SIG-M5 treated with dmso at 0.1 percent for 504 hours (cell line): ENCODE measurements around the gene LILRA5.
"Not testable (repeated sequence)": the region's sequence is repeated elsewhere in the genome, so short reads cannot be mapped to it uniquely, and the experiment has no call there.

ENCODE experiments used
- DNase-seq: peaks from one replicate; lab custom pipeline; 2025; ENCODE audit not compliant: unreplicated experiment; lab: John Stamatoyannopoulos, UW

Gene LILRA5

DNA sequence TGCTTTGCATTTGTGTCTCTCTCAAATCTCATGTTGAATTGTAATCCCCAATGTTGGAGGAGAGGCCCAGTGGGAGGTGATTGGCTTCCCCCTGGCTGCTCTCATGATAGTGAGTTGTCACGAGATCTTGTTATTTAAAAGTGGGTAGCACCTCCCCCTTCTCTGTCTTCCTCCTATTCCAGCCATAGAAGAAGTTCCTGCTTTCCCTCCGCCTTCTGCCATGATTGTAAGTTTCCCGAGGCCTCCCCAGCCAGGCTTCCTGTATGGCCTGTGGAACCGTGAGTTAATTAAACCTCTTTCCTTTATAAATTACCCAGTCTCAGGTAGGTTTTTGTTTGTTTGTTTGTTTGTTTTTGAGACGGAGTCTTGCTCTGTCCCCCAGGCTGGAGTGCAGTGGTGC, 22.2 kb upstream of the LILRA5 start:
- DNase-seq: no peak

DNA sequence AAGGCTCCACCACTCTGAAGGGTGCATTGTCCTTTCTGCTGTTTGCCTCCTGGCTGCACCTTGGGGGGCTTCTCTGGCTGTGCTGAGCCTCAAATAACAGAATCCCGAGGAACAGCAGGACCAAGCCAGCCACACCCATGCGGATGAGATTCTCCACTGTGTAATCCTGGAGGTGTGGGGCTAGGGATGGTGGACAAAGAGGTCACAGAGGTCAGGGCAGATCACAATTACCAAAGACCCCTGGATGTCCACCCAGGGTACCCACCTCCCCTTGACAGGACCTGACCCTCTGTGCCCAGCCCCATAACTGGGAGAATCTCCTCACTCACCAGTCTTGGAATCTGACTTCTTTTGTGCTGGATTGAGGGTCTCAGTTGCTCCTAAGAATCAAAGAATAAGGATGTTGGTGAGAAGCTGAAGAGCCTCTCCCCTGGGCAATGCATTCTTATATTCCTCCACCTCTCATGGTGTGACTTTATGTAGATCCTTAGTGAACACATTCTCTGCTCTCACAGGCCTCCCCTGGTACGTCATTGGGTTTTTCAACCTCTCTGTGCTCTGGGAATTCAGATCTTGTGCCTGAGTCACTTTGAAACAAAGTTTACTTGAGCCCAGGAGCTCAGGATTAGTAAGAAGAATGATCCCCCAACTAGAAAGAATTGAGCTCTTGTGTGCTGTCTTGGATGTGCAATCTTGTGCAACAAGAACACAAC, 20.8 kb upstream of the LILRA5 start:
- no peak for DNase-seq

DNA sequence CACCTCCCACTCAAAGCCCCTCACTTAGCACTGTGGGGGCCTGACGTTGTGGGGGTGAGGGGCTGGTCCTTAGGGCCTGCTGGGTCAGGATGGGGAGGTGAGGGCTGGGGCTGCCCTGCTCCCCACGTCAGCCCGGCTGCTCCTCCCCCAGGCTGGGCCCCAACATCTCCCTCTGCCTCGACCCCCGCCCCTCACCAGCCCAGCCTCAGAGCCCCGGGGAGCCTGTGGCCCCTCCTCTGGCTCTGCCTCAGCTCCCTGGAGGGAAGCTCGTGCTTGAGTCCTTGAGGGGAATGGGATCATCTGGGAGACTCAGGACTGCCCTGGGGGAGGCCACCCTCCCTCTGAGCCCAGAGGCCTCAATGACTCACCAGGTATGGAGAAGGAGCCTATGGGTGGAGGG, 19.2 kb upstream of the LILRA5 start:
- DNase-seq: no peak

- DNase-seq: no peak
Observed at GRCh38 chr19:54331626-54332025, 18.7 kb upstream of the LILRA5 start.

DNA sequence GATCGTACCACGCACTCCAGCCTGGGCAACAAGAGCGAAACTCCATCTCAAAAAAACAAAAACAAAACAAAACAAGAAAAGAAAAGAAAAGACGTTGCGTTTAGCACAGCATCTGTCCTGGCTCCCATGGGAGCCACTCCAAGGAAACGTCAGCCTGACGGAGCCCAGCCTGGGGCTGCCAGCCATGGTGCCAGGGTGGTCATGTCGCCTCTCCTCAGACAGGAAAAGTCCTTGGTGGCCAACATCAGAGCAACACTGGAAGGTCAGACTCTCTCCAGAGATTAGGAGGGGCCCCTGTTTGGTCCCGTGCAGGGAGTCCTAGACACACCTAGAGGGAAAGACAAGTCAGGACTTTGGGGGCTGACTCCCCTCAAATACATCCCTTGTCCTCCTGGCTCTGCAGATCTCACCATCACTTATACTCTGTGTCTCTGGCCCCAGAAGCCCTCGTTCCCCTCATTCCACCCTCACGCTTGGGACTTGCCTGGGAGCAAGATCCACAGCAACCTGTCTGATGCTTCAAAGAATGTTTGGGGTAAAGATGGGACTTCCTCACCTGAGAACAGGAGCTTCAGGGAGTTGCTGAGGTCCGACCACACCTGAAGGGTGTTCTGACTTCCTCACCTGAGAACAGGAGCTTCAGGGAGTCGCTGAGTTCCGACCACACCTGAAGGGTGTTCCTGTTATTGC, 16.7 kb upstream of the LILRA5 start:
- no peak for DNase-seq

- DNase-seq: not testable (repeated sequence)
Observed at GRCh38 chr19:54328781-54329180, 15.8 kb upstream of the LILRA5 start.

- DNase-seq: no peak
Observed at GRCh38 chr19:54325631-54326030, 12.7 kb upstream of the LILRA5 start.

DNA sequence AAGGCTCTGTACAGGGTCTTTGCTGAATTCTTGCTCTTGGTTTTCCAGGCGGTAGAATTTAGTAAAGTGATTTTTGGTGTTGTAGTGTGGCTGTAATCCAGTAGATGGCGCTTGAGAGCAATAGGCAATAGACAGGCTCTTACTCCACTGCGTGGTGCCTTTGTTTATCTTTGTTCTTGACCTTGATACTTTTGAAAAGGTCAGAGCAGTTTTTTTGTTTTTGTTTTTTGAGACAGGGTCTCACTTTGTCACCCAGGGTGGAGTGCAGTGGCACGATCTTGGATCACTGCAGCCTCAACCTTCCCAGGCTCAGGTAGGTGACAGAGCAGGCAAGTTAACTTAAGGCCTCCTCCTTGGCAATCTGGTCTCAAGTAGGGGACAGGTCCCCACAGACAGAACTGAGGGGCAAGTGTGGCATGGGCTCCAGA, 12.2 kb upstream of the LILRA5 start:
- peak; percentile 69 for DNase-seq

DNA sequence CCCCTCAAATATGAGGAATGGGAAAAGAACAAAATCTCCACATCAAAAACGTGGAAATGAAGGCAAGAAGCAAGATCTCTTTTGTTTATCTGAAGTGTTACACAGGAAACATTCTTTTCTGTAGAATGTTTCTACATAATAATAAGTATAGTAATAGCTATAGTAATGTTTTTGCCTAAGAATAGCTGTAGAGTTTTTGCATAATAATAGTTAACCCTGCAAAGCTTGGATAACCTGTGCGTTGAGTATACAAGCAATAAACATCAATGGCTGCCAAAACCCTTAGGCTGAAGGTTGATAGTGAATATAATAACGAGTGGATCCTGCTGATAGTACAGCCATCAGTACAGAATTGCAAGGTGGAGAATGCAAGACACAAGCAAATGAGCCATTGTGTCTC, 11.1 kb upstream of the LILRA5 start:
- DNase-seq: no peak

DNA sequence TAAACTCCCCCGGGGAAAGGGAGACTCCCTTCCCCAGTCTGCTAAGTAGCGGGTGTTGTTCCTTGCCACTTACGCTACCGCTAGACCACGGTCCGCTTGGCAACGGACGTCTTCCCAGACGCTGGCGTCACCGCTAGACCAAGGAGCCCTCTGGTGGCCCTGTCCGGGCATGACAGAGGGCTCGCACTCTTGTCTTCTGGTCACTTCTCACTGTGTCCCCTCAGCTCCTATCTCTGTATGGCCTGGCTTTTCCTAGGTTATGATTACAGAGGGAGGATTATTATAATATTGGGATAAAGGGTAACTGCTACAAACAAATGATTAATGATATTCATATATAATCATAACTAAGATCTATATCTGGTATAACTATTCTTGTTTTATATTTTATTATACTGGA, 10.0 kb upstream of the LILRA5 start:
- DNase-seq: not testable (repeated sequence)

DNA sequence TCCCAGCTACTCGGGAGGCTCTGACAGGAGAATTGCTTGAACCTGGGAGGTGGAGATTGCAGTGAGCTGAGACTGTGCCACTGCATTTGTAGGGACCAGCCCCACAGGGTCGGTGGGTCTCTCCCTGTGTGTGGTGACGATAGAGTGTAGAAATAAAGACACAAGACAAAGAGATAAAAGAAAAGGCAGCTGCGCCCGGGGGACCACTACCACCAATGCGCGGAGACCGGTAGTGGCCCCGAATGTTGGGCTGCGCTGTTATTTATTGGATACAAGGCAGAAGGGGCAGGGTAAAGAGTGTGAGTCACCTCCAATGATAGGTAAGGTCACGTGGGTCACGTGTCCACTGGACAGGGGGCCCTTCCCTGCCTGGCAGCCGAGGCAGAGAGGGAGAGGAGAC, 9.3 kb upstream of the LILRA5 start:
- not testable (repeated sequence) for DNase-seq

DNA sequence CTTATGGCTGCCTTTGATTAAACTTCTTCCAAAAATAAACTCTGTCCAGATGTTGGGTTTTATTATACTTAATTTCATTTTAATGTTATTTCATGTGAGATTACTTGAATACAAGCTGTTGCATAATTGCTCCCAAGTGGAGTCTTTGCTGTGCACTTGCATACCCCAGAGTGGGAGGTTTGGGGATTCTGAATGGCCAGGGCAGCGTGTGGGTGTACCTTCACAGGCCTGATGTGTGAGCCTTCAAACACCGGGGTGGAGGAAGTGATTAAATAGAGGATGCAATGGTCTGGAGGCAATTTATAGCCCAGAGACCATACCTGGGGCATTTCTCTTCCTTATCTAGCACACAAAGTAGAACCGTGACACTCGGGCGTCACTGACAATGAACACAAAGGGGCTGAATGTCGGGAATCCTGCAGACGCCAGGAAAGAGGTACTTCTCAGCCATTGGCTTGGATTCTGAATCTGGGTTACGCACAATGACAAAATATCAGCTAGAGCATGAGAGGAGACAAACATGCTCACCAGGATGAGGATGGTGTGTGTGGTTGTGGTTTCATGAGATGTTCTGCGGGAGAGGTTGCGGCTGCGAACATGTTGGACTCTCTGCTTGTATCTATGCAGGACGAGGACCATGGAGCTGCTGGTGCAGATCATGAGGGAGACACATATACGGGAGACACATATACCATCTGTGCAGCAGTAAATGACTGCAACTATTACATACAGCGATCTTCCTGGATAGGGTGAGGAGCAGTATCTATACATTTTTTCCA, 7.1 kb upstream of the LILRA5 start:
- no peak for DNase-seq

DNA sequence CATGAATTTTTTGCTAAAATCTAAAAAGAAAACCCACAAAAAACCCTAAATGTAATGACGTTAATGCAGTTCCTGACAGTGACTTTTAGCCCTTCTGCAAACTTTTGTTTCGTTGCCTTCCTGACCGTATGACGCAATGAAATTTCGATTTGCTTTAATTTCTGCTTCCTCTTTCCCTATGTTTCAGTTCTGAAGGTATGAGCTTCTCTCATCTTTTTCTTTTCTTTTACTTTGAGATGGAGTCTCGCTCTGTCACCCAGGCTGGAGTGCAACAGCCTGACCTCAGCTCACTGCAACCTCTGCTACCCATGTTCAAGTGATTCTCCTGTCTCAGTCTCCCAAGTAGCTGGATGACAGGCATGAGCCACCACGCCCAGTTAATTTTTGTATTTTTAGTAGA, 6.1 kb upstream of the LILRA5 start:
- DNase-seq: peak; percentile 86

DNA sequence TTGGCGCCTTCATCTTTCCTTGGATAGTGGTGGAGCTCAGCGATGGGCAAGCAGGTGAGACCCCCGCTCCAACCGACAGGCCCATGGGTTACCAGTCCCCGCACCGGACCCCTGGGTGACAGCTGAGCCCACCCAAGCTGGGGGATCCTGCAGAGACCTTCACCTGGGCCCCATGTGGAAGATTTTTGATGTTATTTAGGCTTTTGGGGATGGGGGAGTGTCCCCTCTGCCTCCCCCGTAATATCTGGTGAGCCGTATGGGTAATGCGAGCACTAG, 4.9 kb upstream of the LILRA5 start:
- DNase-seq: no peak

GRCh38 chr19:54317108-54317964, 4.4 kb upstream of the LILRA5 start:
- peak; percentile 32 for DNase-seq

DNA sequence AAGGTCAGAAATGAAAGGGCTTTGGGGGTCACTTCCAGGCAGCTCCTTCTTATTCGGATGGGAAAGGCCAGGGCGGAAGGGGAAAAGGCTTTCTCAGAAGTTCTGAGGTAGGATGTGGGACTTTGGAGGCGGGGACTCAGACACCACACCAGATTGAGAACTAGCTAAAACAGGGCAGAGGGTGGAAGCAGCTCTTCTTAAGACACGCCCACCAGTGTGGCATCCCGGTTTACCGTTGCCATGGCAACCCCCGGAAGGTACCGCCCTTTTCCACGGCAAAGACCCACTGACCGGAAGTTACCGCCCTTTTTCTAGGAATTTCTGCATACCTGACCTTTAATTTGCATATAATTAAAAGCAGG, 3.8 kb upstream of the LILRA5 start:
- no peak for DNase-seq

DNA sequence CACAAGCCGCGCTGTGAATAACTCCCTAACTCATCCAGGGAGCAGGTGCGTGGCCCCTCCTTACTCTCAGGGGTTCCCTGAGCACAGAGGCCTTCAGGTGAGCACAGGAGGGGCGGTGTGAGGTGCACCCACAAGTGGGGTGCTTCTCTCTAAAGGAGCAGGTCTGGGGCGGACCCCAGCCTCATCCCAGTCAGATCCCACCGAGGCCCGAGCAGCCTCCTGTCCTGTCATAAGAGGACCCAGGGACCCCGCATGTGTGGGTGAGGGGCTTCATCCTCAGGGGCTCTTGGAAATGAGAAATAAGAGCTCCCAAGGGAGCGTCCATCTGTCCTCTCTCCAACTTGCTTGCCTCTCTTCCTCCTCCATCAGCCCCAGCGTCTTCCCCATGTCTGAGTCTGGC, 3.0 kb upstream of the LILRA5 start:
- no peak for DNase-seq

DNA sequence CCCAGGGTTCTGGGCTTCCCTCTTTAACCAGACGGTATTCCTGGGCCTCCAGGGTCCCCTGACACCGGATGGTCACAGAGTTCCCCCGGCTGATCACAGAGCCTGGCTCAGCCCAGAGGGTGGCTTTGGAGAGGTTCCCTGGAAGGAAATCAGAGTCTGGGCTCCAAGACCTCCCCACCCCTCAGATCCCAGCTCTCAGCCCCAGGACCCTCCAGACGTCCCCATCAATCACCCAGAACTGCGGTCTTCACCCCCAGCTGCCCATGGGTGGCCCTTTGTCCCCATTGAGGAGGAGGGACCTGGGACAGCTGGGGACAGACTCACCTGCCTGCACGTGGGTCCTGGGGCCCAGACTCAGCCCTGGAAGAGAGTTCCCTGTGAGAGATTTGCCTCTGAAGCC, 955 bp downstream of the LILRA5 start:
- DNase-seq: no peak

- no peak for DNase-seq
Observed at GRCh38 chr19:54311486-54311885, 1.5 kb downstream of the LILRA5 start.

DNA sequence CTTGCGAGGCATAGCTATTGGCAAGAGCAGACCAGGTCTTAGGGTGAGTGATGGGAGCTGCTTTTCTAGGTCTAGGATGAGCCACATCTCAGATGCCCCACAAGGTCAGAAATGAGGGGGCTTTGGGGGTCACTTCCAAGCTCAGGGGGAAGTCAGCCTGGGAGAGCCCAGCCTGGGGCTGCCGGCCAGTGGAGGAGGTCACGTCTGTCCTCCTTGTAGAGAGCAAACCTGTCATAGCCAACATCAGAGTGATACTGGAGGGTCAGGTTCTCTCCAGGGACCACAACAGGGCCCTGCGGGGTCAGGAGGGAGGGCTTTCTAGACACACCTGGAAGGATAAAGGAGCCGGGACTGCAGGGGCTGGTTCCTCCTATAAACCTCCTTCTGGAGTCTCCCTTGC, 2.4 kb downstream of the LILRA5 start:
- no peak for DNase-seq

DNA sequence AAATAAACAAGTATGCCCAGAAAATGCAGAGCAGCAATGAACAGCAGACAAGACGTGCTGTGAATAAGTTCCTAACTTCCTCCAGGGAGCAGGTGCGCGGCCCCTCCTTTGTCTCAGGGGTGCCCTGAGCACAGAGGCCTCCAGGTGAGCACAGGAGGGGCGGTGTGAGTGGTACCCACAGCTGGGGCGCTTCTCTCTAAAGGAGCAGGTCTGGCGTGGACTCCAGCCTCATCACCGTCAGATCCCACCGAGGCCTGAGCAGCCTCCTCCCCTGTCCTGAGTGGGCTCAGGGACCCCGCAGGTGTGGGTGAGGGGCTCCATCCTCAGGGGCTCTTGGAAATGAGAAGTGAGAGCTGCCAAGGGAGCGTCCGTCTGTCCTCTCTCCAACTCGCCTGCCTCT, 3.2 kb downstream of the LILRA5 start:
- DNase-seq: no peak
